Ureter (tissue), 1 donor: ENCODE data around the gene KTN1. TPM values are rescaled to one million over a fixed set of nuclear protein-coding genes. Genes with fewer than 3 reads are reported as not detected.

Source experiments
- DNase-seq: peaks from one replicate; pipeline ENCODE4 v3.0.0-alpha.2; 2020; ENCODE audit warnings: low spot score
- total RNA-seq: library from RNA; stranded (reverse); gene quantifications from one replicate; pipeline ENCODE4 v1.2.4, GENCODE V29; 2023
- donor health status: DM: yes; HTN: yes; CAD: no.

KTN1 gene
- total RNA-seq, 1 donor from 2014 or later = 226 TPM

DNA sequence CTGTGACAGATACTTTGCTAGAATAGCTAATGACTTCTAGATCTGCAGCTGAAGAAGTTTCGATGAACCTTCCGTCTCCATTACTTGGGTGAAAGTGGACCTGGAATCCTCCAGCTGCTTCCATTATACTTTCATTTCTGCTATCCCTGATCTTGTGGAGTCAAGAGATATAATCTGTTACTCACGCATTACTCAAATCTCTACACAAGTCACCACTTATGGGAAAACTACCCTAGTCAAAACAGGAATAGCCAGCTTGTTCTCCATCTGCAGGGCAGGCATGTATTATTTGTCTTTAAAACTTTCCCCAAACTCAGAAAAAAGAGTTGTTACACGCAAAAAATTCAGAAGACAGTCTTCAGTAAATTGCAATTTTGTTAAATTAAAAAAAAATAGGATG, 2.8 kb upstream of the KTN1 start:
- no peak for DNase-seq

- no peak for DNase-seq
These were observed 1.5 kb upstream of the KTN1 start for GRCh38 chr14:55578511-55578910.

- DNase-seq = peak; percentile 52
These were observed 699 bp downstream of the KTN1 start for GRCh38 chr14:55580470-55581341.

DNA sequence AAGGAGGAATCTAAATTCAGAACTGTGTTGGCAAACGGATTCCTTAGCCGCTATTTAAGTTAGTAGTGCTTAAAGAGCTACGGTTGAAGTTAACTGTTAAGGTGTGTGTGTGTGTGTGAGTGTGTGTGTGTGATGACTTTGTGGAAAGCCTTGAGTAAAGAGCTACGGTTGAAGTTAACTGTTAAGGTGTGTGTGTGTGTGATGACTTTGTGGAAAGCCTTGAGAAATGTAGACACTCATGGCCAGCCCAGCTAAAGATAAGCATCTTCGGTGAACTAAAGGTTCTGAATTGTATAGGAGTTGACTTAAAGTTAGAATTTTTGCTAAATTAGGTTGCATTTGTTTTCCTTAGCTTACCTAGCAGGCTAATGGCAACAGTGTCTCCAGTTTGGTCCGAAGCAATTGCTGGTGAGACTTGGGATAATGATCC, 1.4 kb downstream of the KTN1 start:
- no peak for DNase-seq

GRCh38 chr14:55582746-55583145, 2.7 kb downstream of the KTN1 start:
- no peak for DNase-seq

- no peak for DNase-seq
These were observed 4.0 kb downstream of the KTN1 start for GRCh38 chr14:55583942-55584468.

GRCh38 chr14:55585854-55586253, 5.8 kb downstream of the KTN1 start:
- DNase-seq = no peak

GRCh38 chr14:55586411-55586810, 6.4 kb downstream of the KTN1 start:
- DNase-seq = no peak

- no peak for DNase-seq
These were observed 7.8 kb downstream of the KTN1 start for GRCh38 chr14:55587847-55588246.

- DNase-seq = no peak
These were observed 8.3 kb downstream of the KTN1 start for GRCh38 chr14:55588259-55588699.

- DNase-seq = no peak
These were observed 9.2 kb downstream of the KTN1 start for GRCh38 chr14:55589171-55589570.

DNA sequence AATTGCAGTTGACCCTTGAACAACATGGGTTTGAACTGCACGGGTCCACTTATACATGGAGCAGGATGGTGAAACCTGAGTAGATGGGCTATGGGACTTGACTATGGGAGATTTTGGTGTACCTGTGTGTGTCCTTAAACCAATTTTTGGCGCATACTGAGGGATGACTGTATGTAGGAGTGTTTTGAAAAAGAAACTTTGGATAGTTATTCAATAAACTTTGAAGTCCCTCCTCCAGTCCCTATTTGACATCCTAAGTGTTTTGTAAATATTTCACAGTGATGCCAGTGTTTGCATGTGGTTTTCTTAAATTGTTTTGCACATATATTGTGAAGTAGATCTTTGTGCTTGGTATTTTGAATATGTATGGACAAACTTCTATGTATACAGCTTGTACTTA, 12.4 kb downstream of the KTN1 start:
- no peak for DNase-seq

DNA sequence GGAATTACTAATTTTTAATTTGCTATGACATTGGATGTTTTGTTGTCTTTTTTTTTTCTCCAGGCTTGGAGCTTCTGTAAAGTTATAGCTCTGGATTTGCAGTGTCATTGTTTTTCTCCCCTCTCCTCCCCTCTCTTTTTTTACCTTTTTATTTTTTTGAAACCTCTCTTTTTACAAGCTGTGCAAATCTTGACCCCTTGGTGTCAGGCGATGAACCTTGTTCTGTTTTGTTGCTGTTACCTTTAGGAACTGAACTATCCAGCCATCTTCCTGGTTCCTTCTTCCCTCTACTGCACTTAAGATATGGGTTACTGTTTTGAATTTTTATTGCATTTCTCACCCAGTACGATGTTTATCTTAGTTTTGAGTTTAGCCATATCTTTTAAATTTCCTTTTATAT, 13.7 kb downstream of the KTN1 start:
- no peak for DNase-seq

GRCh38 chr14:55599250-55599879, 19.4 kb downstream of the KTN1 start:
- no peak for DNase-seq

DNA sequence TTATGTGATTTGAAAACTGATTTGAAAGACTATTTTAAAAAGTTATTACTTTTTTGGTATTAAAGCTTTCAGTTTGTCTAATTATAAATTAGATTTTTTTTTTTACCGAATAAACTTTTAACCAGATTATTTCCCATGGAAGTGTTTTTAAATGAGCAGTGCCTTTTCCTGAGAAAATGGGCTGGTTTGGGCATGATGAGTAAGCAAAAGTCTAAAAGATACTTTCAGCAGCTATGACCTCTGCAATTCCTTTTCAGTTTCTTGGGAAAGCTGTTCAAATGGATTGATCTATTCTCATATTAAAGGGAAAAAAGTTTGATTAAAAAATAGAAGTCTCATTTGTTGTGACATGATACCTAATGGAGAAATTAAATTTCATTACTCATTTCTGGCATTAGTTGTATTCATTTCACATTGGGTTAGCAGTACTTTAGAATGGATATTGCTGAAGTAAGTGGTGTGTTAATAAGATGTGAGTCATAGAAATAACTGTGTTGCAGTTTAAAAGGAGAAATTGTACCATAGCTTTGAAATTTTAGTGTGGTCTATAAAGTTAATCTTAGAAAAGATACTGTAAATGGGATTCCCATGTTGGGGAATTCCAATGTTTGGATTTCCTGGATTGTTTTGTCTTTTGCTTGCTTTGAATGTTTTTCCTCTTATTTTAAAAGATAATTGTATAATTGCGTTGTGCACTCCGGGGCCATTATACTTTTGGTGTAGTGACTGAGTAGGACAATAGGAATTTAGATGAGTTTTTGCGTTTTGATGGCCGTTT, 21.0 kb downstream of the KTN1 start:
- no peak for DNase-seq

DNA sequence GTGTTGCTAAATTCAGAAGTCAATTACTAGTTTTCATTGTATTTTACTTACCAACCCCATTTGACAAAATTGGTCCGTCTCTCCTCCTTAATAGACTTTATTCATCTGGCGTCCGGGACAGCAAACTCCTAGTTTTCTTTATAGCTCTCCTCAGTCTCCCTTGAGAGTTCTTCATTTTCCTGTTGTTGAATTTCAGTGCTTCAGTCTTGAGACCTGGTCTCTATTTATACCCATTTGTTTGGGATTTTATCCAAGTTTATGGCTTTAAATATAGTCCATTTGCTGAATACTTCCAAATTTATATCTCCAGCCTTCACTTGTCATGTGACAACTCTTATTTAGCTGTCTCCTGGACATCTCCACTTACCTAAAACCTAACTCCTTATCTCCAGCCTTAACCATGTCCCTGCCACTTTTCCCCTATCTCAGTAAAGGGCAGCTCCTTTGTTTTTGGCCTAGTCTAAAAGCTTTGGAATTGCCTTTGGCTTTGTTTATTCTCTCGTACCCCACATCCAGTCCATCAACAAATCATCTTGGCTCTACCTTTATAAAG, 23.5 kb downstream of the KTN1 start:
- DNase-seq = no peak

GRCh38 chr14:55604488-55604887, 24.5 kb downstream of the KTN1 start:
- DNase-seq = no peak

DNA sequence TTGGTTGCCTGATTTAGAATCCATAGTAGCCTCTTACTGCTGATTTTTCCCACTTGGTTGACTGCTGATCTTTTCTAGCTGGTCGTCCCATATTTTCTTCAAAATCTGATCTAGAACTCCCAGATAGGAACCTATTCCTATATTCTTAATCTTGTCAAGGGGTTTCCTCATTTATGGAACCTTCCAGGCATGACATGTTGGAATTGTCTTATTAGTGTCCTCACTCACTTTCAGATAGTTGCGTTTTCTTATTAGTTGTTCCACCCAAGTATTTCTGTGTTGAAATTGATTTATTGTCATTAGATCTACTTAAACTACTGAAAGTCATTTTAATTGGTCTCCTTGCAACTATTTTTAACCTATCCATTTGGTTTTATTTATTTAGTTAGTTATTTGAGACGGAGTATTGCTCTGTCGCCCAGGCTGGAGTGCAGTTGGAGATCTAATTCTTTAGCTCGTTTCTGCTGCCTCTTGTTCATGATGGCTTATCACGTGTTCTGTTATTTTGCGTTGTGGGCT, 25.0 kb downstream of the KTN1 start:
- no peak for DNase-seq

- no peak for DNase-seq
These were observed 25.8 kb downstream of the KTN1 start for GRCh38 chr14:55605793-55606192.

GRCh38 chr14:55607386-55607785, 27.4 kb downstream of the KTN1 start:
- no peak for DNase-seq

- DNase-seq = no peak
These were observed 29.7 kb downstream of the KTN1 start for GRCh38 chr14:55609681-55610080.
